SHP77 (cell line): ENCODE results near the gene WT1.

Experiments
- DNase-seq, 2 experiments: peaks; one replicate each; lab custom pipeline; 2025; lab: John Stamatoyannopoulos, UW

Gene WT1

GRCh38 chr11:32421992-32422391, 13.3 kb downstream of the WT1 start:
- DNase-seq, result no peak

DNA sequence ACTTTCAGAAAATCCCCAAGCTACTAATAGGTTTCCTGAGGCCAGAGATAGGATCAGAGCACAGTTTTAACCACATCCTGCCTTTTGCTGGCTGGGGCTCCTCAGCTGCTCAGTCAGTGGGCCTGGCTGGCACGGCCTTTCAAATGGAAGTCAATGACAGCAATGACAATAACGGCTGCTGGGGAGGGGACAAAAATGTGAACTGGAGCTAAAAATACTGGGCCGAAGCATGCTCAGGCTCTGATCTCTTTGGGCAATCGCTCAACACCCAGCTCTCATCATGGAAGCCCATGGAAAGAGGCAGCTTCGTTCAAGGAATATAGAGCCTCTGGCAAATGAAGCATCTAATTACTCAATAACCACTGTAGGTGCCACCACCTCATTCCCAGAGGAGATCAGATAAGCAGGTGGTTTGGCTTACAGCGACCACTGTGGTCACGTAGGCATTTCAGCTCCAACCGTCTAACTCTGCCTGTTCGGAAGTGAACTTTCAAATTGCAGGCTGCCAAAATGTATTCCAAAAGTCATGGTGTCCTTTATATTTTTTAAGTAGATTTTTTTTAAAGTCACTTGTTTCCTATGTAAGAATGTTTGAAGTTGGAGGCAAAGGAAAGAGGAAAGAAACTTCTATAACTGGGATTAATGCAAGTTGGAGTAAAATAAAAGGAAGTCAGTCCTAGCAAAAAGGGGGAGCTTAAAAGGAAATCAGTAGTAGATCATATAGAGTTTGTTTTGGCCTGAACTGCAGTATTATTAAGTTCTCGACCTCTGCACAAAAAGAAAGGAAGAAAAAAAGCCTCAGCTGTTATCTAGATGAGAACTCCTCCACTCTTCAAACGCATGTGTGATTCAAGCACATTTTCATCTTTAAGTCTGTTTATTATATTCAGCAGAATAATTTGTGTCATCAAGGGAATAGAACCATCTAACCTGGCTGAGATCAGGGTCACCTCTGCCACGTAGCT, 14.1 kb downstream of the WT1 start:
- DNase-seq, result no peak

DNA sequence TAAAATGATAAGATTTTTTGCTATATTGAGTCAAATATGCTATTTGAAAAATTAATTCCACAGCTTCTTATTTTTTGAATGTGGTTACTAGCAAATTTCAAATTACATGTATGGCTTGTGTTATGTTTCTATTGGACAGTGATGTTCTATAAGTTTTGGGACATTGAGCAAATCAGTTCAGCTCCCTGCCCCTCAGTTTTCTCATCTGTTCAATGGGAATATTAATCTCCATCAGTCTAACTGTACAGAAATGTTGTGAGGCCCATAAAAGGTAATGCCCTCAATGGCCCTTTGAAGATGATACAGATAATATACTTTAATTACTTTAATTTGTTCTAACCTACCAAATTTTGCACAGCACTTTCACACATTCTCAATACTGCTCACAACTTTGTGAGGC, 15.2 kb downstream of the WT1 start:
- DNase-seq, result no peak

- DNase-seq, result no peak
Measured at GRCh38 chr11:32418836-32419235, 16.5 kb downstream of the WT1 start.

- DNase-seq, result no peak
Measured at GRCh38 chr11:32417806-32418205, 17.5 kb downstream of the WT1 start.

GRCh38 chr11:32416301-32416700, 19.0 kb downstream of the WT1 start:
- no peak for DNase-seq

DNA sequence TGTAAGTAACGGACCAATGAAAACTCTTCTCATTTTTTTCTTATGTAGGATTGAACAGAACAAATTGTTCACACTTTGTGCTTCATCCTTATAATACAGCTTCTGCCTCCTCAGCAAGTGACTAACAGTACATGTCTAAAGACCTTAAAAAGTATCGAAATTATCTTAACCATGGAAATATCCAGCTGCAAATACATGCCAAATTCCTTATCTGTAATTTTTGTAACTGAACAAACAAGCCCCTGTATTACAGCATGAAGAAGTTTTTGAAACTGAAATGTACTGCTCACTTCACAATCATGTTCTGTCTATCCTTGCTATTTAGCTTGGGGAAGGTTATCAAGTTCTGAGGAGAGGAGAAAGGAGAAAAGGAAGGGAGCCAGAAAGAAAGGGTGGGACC, 20.4 kb downstream of the WT1 start:
- DNase-seq, result no peak

- DNase-seq, result no peak
Measured at GRCh38 chr11:32411942-32412615, 23.3 kb downstream of the WT1 start.

DNA sequence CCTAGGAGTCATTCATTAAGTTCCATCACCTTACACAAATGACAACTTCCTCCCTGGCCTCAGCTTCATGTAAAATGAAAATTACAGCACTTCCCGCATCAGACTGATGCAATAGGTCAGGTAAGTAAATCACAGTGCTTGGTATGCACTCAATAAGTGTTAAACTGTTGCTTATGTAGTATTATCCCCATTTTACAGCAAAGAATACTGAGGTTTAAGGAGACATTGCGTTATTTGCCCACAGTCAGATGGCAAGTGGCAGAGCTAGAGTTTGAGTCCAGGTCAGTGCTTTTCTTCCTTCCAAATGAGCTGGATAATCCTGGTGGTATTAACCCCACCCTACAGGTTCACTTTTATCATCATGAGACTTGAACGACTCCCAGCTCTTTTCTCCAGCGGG, 29.7 kb downstream of the WT1 start:
- no peak for DNase-seq

GRCh38 chr11:32402836-32403235, 32.5 kb downstream of the WT1 start:
- DNase-seq, result no peak

GRCh38 chr11:32400670-32401369, 34.5 kb downstream of the WT1 start:
- DNase-seq, result no peak

DNA sequence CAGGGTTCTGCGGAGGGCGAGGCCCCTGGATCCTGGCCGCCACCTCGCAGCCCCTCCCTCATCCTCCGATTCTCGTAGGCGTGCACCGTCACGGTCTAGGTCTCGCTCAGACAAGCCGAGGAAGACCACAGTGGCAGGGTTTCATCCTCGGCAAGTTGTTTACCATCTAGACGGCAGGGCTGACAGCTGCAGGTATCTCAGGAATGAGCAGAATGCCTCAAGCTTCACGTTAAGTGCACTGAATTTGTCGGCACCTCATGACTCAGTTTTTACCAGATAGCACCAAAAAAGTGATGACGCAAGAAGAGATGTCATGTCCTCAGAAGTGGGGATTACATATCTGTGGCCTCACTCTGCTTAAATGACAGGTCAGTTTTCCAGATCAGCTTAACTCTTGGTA, 35.1 kb downstream of the WT1 start:
- DNase-seq, result no peak

DNA sequence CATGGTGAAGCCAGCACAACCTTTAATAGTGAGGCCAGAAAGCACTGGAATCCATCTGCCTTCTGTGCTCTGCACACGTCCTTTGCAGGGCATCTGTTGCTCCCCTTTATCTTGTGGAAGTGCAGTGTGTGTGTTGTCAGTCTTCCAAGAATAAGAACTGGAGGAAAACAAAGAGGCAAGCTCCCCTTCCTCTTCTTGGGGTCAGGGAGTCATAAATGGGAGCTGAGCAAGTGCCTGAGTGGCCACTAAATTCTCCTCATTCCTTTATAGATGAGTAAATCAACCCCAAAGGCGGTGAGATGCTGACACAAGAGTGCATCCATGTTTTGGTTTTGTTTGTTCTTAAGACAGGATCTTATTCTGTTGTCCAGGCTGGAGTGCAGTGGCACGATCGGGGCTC, 38.3 kb downstream of the WT1 start:
- DNase-seq, result no peak

DNA sequence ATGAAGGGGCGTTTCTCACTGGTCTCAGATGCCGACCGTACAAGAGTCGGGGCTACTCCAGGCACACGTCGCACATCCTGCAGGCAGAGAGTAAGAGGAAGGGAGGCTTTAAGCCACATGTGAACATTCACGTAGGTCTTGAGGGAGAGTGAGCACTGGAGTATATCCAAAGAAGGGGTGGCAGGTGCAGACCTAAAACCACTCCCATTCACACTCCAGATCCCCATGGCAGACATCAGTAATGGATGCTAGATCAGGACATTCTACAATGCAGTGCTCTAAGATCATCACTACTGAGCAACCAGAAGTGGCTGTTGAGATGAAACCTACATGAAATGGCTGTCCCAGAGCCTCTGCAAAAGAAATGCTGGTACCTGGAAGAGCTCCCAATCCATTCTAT, 39.0 kb downstream of the WT1 start:
- no peak for DNase-seq

GRCh38 chr11:32395127-32395526, 40.2 kb downstream of the WT1 start:
- DNase-seq, result no peak

GRCh38 chr11:32392840-32393239, 42.5 kb downstream of the WT1 start:
- DNase-seq, result no peak

- DNase-seq, result no peak
Measured at GRCh38 chr11:32391956-32392553, 43.3 kb downstream of the WT1 start.

DNA sequence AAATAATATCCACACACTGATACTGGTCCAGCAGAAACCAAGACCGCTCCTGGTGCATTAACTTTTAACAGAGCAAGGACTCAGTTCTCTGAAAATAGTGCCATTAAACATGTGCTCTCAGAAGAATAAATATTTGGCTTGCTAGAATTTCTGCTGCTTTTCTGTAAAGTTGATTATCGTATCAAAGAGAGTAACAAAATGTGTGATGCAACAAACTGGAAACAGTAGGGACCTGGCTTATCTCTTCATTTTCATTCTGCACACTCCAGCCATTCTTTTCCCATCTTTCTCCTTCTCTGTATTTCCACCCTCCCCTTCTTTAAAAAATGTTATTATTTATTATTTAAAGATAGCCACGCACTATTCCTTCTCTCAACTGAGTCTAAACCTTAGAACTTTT, 43.9 kb downstream of the WT1 start:
- no peak for DNase-seq

DNA sequence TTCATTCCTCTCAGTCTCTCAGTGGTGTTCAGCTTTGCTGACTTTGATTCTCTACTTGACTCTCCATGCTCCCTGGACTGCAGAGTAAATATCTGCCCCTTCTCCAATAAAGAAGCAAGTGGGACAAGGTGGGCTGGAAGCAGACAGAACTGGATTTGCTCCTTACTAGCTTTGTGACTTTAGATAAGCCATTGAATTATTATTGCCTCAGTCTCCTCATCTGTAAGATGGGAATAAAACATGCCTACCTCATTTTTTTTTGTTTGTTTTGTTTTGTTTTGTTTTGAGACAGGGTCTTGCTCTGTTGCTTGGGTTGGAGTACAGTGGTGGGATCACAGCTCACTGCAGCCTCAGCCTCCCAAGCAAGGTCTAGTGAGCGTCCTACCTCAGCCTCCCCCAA, 44.6 kb downstream of the WT1 start:
- no peak for DNase-seq

GRCh38 chr11:32388871-32389770, 46.2 kb downstream of the WT1 start:
- no peak for DNase-seq

DNA sequence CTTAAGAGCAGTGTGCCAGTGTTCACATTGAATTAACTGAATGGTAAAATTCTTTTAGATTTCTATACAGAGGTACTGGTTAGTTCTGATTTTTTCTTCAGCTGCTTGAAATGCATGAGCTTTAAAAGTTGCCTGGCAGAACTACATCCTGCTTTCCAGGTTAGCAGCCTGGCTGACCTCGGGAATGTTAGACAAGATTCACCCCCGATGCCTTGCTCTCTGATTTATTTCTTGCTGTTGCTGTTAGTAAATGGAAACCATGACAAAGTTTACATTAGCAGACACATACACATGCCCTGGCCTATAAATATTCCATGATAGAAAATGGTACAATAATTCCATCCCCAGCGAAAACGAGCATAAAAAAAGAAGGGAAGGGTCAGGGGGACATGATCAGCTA, 47.0 kb downstream of the WT1 start:
- no peak for DNase-seq
